ENCODE measurements around the gene COA5.

GRCh38 chr2:98586551-98587140, 21.7 kb downstream of the COA5 start:
- no peak for TF ChIP-seq EZH2phosphoT487 (IDR thresholded peaks at IDR 0.05; ENCODE audit: unreplicated experiment)
- TF ChIP-seq, protein P1, sequence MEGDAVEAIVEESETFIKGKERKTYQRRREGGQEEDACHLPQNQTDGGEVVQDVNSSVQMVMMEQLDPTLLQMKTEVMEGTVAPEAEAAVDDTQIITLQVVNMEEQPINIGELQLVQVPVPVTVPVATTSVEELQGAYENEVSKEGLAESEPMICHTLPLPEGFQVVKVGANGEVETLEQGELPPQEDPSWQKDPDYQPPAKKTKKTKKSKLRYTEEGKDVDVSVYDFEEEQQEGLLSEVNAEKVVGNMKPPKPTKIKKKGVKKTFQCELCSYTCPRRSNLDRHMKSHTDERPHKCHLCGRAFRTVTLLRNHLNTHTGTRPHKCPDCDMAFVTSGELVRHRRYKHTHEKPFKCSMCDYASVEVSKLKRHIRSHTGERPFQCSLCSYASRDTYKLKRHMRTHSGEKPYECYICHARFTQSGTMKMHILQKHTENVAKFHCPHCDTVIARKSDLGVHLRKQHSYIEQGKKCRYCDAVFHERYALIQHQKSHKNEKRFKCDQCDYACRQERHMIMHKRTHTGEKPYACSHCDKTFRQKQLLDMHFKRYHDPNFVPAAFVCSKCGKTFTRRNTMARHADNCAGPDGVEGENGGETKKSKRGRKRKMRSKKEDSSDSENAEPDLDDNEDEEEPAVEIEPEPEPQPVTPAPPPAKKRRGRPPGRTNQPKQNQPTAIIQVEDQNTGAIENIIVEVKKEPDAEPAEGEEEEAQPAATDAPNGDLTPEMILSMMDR (conservative IDR thresholded peaks at IDR 0.05; ENCODE audit: low read depth in 2 of 2) = peak in 1 of 2 experiments; percentile 17; a peak in 1 of 4 replicates
- no peak for TF ChIP-seq EZH2 (IDR thresholded peaks at IDR 0.05; ENCODE audit: low read depth, unreplicated experiment)
- no peak for TF ChIP-seq POLR2AphosphoS5 (IDR thresholded peaks at IDR 0.05; ENCODE audit: low read depth)
- TF ChIP-seq CREB1 (CRISPR knock-in tag; IDR thresholded peaks at IDR 0.05; ENCODE audit: low read depth) = no peak
- TF ChIP-seq REST (IDR thresholded peaks at IDR 0.05; ENCODE audit: unreplicated experiment) = no peak
- TF ChIP-seq JUNB (IDR thresholded peaks at IDR 0.05; ENCODE audit: unreplicated experiment) = no peak
- TF ChIP-seq, protein P2, sequence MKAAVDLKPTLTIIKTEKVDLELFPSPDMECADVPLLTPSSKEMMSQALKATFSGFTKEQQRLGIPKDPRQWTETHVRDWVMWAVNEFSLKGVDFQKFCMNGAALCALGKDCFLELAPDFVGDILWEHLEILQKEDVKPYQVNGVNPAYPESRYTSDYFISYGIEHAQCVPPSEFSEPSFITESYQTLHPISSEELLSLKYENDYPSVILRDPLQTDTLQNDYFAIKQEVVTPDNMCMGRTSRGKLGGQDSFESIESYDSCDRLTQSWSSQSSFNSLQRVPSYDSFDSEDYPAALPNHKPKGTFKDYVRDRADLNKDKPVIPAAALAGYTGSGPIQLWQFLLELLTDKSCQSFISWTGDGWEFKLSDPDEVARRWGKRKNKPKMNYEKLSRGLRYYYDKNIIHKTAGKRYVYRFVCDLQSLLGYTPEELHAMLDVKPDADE (IDR thresholded peaks at IDR 0.05) = no peak
- TF ChIP-seq ZNF114 (CRISPR knock-in tag; IDR thresholded peaks at IDR 0.05) = no peak
- TF ChIP-seq ZNF331 (CRISPR knock-in tag; IDR thresholded peaks at IDR 0.05; ENCODE audit: low read depth) = no peak
- TF ChIP-seq STAT1 (IDR thresholded peaks at IDR 0.05; ENCODE audit: unreplicated experiment) = no peak
- TF ChIP-seq NANOG (IDR thresholded peaks at IDR 0.05; ENCODE audit: borderline replicate concordance) = no peak
